Stimulated activated CD4-positive, alpha-beta T cell treated with anti-CD3 and anti-CD28 coated beads, Interleukin-4, amount 100 ng/mL, for 24 hours (primary cell): Measurements from ENCODE around the gene HOXC11.

Experiments used
- DNase-seq: peaks from one replicate; pipeline ENCODE4 v3.0.0-alpha.2; 2020

HOXC11 gene

DNA sequence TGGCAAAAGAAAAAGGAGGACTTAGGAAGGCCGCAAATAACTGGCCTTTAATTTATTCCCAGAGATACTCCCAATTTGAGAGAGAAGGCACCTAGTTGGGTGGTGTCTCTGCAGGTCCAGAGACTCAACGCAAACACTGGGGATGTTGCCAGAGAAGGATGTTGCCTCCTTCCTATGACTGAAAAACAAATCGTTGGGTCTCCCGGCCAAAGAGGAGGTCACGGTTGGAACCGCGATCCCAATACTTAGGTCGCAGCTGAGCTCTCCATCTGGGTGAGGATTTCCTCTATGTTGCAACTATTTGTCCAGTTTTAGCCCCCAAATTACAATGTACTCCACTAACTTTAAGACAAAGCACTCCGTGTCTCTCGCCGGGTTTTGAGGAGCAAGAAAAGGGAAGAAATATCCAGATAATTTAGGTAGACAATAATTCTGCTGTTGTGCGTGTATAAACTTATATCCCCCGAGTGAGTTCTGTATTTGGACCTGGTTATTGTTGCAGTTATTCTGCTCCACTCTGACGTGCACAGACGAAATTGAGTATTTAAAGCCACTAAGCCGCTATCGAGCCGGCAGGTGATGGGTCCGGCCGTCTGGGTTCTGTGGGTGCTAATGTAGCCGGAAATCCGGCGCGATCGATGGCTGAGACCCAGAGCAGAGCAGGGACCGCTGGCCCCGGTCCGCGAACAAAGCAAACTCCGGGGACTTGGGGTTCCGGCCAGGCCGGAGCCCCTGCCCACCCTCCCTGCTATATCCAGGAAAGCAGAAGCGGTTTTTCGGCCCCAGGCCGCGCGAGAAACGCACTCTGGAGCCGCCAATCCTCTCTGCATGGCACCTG is 12.5 kb upstream of the HOXC11 start:
- DNase-seq, result no peak

DNA sequence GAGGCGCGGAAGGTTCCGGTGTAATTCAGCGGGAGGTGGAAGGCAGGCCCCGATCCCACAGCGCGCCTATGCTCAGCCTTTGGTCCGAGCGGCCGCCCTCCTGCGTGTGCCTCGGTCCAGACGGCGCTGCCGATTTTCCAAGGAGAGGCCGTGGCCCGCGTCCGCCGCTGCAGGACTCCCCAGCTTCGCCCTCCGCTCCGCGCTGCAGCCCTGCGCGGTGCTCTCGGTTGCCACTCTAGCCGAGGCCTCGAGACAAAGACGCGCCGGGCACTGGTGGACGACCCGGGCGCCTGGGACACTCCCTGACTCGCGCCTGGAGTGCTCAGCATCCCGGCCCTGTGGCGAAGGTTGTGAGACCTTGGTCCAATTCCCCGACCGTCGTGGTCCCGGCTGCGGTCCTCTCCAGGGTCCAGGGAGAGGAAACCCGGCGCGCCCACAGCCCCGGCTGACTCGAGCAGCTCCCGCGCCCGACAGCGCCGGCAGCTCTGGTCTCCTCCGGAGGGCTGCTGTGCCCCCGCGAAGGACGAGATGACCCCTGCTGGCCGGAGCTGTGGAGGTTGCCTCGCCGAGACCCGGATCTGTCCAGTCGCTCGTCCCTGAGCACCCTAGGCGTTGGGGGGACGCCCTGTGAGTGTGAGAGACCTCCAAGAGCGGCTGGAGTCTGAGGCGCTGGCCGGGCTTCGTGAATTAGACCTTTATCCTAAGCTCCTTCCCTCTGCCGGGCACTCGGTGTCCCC is 11.7 kb upstream of the HOXC11 start:
- DNase-seq, result no peak

DNA sequence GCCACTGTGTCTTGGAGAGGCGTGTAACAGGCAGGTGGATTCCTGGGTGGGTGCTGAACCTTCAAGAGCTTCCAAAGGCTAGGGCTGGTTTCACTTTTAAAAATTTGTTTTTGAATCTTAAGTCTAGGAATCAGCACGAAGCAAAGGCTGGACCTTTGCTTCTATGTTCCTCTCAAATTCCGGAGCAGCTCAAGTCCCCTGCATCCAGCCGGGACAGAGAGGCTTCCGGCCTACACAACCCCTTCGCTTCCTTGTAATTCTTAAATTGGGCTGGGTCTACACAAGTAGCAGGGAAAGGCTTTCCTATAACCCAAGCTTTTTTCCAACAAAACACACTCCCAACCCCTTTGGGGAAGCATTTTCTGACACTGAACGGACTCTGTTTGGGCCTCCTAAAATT is 9.9 kb upstream of the HOXC11 start:
- no peak for DNase-seq

DNA sequence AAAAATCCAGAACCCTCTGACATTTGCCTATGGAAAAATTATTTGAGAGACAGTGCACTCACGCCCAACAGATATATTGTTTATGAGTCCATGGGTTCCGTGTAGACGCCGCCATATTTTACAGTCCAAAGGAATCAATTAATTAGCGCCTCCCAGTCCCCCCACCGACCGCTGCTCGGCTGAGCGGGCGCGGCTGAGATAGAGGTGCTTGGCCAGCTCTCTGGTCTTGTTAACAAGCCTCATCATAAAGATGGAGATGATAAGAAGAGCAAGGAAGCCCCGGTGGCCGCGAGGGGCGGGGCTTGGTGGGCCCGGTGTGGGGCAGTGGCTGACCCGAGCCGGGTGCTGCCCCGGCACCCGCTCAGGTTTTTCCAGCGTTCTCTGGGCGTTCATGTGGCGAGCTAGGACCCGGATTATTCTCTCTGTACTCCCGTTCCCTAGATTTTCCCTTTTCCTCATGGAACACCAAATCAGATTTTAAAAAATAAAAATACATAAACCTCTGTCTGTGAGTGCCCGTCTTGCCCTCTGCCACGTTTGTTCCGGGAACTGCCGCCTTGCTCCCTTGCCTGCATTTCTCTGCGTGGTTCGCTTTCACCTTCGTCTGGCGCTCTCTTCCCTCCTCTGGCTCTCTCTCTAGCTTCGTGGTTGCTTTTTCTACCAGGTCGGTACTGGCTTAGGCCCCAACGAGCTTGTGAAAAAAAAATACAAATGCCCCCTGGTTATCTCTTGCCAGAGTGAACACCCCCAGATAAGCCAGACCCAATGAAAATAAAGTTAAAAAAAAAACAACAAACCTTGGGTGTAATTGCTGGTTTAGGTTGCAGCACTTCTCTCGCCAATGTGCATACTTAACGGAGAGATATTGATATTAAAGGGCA is 9.3 kb upstream of the HOXC11 start:
- no peak for DNase-seq

DNA sequence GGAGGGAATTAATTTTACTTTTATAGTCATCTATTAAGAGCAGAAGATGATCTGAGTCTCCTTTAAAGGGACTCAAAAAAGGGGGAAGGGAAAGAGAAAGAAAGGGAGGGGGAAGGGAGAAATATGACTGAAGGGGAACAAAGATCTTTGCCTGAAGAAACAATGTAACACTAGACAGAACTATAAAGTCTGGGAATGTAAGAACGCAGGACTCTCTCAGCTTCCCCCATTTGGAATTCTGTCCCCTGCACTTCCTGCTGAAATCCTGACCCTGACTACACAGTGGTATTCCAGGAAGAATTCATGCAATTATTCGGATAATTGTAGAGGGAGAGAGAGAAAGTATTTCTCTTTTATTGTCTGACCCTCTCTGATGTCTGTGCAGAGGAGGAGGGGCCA is 8.6 kb upstream of the HOXC11 start:
- no peak for DNase-seq

DNA sequence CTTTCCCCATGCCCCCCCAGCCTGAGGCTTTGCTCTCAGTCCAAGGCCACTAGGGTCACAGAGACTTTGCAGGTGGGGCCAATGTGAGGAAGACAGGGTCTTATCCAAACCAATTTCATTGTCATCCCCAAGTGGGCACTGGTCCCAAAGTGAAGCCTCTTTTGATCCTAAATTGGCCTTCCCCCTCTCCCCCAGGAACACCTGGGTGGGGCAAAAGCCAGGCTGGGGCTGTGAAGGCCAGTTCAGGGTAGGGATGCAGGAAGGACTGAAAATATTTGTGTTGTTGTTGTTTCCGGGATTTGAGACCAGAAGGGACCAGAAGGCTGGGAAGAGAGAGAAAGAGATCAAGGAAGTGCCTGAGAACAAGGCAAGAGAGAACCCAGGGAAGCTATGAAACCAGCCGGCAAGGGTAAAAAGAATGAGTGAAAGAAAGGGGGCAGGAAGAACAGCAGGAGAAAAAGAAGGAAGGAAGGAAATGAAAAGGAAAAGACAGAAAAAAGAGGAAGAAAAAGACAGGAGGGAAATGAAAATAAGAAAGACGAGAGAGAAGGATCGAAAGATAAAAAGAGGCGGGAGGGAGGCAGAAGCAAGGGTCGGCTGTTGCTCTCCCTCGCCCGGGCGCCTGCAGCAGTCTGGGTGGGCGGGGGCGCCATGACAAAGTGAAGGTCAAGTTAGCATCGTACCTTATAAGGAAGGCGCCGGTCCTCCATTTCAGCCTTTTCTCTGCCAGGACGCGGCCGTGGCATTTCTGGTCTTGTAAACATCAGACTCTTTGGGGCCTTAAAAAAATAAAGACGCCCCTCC is 7.4 kb upstream of the HOXC11 start:
- no peak for DNase-seq

DNA sequence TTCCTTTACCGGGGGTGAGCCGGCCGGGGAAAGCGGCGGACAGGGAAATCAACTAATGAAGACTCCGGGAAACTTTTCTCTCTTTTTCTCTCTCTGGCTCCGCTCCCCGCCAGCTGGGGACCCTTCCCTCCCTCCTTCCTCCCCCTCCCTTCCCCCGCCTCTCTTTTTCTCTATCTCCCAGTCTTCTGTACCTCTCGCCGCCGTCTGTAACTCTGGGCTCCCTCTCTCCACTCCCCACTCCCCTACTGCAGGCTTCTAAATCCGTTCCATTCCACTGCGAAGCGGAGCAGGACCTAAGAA is 6.9 kb upstream of the HOXC11 start:
- no peak for DNase-seq

DNA sequence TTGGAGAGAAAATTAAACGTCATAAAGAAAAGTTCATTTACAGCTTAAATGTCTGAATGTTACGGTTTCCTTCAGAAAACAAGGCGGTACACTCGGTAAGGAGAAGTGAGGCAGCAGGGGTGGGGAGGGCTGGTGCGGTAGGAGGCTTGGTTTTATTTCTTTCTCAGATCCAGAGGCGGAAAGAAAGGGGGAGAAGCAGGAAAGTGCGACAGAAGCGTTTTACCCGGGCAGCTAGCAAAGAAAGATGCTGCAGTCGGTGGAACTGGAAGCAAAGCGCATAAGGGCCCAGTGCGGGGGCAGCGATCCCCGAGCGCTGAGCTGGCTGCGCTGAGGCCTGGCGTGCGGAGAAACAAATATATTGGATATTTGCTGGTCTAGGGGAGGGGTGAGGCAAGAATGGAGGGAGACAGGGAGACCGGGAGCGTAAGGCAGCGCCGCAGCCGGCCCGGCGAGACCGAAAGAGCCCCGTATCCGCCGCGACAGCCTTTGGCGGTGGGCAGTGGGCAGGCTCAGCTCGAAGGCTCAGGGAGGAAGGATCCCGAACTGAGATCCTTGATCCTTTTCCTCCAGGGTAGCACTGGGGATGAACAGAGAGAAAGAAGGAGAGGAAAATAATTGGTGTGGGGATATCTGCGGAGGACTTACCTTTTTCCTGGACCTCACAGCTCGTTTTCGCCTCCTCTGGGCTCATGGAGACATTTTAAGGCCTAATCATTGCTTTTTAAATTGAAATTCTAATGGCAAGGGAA is 6.4 kb upstream of the HOXC11 start:
- no peak for DNase-seq

DNA sequence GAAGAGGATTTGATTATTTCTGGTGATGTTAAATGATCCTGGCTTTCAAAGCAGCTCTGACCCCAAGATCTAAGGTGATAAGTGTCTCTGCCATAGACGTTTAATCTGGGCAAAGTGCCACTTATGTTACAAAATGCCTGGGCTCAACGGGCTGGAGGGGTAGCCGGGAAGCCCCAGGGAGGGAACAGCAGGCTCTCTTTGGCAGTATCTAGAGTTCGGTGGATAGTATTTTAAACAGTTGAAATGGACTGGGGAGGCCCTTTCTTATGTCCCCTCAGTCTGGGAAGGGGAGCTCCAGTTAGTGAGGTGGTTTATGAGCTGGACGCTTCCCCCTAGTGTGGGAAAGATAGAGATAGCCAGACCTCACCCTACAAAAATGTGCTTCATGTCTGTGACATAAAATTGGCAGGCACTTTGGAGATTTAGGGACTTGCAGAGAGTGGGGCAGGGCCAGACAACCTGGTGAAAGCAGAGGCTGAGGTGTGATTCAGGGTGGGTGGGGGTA is 5.5 kb upstream of the HOXC11 start:
- DNase-seq, result no peak

DNA sequence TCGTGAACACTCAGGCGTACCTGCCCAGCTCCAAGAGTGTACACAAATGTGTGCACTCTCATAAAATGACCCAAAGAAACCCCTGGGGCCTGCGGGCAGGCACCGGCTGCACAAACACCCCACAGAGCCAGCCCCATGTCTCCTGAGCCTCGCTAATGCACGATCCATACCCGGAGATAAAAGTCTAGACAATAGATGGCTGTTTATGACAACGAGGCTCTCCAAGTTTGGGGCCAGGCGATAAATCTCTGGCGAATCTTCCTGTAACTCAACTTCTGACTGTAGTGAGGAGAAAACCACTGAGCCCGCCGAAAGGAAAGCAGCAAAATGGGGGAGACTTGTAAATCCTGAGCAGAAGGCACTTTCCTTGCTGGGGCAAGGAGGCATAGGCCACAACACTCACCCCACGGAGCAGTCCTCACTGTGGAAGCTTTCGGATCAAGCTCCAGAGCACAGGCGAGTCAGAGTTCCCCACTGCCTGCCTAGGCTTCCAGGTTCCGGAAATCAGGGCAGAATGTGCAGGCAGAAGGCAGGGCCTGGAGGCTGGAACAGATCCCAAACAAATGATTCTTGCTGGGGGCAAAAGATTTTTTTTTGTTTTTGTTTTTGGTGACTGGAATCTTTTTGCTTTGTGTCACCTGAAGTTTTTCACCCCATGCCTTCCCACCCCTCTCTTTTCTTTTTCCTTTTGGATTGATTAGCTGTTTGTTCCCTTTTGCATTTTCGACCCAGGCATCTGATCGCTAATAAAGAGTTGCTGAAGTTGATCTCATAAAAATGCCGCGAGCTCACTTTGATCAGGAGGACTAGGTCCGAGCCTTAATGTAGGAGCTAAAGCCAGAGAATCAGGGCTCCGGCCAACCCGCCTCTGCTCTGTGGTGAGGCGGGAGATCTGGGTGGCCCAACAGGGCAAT is 4.5 kb upstream of the HOXC11 start:
- DNase-seq, result no peak

DNA sequence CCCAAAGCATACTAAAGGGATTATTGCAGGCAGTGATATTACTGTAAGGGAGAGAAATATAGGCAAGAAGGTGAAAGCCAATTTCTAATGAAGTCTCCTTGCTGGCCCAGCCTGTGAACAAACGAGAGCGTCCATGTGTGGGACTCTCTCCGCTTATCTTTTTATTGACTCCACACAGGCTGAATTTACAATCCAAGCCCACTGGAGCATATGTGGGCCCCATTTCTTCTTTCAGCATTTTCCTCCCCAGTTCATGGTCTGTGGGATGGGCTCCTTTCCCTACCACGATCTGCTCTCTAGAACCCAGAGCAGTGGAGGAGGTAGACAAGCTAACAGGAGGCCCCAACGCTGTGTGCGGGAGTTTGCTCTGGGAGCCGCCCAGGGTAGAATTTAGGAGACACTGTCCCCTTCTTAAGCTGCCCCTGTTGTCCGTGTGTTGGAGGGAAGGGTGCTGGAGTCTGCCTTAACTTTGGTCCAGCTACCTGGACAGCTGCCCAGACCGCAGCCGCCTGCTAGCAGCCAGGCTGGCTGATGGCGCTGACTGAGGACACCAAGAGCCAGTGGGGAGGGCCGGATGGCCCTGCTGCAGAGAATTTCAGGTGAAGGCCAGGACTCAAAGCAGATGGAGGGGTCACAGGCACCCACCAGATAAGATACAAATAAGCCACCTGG is 3.2 kb upstream of the HOXC11 start:
- no peak for DNase-seq

DNA sequence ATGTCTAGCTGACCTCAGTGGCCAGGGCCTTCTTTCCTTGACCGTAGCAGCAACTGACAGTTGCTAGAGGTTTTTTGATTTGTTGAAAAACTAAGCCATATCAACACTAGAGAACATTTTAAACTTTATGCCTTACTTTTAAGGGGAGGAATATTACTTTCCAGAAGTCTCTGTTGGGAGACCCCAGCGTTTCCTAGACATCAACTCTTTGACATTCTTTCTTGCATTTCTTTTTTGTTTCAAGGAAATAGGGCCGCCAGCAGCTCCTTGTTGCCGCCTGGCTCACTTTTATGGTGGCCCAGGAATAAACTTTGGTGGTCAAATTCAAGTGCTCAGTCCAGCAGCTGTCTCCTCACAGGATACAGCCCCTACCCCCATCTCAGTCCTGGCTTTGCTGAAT is 2.5 kb upstream of the HOXC11 start:
- DNase-seq, result no peak

DNA sequence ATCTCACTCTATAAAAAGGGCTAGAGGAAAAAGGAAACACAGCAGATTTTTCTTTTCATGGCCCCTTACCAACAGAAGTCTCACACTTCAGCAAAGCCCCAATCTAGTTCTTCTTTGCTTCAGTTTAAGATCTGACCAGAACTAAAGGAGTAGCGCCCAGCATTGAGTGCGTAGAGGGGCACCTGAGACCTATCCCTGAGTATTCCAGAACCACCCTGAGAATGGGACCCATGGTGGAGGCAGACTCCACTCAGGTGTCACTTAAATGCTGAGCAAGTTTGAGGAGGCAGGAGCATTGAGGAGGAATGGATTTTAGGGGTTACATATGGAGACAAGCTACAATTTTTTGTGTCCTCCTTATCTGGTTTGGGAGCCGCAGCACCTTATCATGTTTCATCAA is 1.8 kb upstream of the HOXC11 start:
- no peak for DNase-seq

DNA sequence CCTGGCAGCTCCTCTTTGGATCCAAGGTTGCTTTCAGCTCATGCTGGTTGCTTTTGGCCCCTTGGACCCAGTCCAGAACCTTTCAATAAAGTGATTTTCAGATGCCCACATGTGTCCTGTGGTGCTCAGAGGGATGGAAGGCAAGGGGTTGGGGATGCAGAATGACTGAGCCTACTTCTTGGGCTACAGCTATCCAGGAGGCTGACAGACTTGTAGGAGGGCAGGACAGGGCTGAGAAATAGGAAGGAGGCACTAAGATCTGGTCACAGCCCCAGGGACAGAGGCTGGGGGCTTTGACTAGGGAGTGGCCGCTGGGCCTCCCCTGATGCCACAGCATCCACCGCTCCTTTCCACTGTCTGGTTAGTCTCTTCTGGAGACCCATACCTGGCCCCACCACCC is 1.2 kb upstream of the HOXC11 start:
- no peak for DNase-seq

DNA sequence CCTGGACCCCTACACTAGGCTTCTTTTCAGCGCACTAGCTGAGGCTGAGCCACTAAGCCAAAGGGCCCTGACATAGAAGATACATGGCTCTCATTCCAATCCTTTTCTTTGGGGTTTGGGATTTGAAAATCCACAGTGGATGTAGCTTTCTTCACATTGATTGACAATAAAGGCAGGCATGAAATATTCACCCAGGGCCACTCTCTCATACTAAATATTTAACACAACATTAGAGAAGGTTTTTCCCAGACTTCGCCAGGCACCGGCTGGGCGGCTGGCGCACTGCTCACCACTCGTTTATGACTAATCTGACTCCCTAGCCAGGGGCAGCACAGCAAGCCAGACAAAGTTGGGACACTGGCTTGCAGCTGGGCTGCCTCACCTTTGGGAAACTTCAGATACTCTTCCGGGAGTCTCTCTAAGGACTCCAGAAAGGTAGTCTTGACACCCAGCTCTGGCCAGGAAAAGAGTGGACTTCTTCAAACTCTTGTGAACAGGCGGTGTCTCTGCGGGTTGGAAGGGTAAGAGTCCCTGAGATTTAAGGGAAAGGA is 699 bp upstream of the HOXC11 start:
- DNase-seq, result no peak

DNA sequence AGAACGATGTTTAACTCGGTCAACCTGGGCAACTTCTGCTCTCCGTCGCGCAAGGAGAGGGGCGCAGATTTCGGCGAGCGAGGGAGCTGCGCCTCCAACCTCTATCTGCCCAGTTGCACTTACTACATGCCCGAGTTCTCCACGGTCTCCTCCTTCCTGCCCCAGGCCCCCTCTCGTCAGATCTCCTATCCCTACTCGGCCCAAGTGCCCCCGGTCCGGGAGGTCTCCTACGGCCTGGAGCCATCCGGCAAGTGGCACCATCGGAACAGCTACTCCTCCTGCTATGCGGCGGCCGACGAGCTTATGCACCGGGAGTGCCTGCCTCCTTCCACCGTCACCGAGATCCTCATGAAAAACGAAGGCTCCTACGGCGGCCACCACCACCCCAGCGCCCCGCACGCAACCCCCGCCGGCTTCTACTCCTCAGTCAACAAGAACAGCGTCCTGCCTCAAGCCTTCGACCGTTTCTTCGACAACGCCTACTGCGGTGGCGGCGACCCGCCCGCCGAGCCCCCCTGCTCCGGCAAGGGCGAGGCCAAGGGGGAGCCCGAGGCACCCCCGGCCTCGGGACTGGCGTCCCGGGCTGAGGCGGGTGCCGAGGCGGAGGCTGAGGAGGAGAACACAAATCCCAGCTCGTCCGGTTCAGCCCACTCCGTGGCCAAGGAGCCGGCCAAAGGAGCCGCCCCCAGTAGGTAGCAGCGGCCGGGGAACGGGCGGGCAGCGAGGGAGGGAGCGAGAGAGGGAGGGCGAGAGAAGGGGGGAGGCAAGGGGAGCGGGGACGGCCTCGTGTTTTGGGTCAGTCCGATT is 513 bp downstream of the HOXC11 start:
- no peak for DNase-seq

DNA sequence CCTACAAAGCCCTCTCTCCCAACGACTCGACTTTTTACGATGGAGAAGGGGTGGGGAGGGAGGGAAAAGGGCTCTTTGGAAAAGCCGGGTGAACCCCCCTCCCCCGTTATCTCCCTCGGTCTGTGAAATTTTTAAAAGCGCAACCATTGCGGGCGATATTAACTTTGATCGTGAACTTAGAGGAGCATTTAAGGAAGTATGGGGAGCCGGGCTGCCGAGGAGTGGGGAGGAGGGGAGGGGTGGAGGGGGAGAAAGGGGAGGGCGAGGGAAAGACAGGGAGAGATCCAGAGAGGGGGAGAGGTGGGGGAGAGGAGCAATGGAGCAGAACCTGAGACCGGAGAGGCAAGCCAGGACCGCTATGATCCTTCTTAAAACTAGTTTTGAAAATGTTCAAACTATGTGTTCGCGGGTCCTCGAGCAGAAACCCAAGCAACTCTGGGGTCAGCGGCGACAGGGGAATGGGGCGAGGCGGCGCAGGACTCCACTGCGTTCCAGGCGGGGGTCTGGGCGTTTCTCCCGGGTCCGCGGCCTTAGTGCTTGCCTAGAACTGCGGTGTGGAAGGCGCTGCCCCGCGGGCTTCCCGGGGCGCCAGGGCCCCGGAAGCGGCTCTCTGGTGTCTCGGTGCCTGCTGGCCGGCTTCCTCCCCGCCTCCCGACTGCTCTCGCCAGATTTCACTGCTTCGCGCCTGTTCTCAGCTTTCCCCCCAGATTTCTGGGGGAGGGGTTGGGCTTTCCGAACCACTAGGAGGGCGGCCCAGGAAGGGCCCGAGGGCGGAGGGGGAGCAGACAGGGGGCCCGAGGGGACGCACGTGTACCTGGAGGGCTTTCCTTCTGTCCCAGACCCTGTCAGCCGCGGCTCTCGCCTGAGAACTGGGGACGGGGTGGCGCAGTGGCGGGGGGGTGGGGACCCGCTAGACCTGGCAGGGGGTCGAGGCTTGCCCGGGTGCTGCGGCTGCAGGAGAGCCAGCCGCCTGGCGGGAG is 1.4 kb downstream of the HOXC11 start, which contains the start of gene HOTAIR:
Gene HOTAIR (minus strand): TSS at position 871 of the 980 bp plus-strand sequence.
- DNase-seq, result no peak

DNA sequence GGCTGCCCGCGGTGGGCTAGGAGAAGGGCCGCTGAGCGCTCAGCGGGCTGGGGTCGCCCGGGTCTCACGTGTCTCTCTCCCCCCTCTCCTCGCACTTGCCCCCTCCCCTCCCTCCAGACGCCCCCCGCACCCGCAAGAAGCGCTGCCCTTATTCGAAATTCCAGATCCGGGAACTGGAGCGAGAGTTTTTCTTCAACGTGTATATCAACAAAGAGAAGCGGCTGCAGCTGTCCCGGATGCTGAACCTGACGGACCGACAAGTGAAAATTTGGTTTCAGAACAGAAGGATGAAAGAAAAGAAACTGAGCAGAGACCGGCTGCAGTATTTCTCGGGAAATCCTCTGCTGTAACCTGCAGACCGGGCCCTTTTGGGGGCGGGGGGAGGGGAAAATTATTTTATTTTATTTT is 2.1 kb downstream of the HOXC11 start:
- no peak for DNase-seq
